K562 (cell line): ENCODE measurements around the gene PTPRF. TPM values are rescaled to one million over a fixed set of nuclear protein-coding genes. Genes with fewer than 3 reads are reported as not detected.

Experiments
- ATAC-seq: fragments of 200-7000 bp; cut with Tn5 transposase; 3 replicates; pipeline ENCODE4 v1.9.1; 2020; ENCODE audit warnings: moderate library complexity
- BruUV-seq: library from RNA; stranded (reverse); fragments of 400-500 nt; replicated peaks from 2 replicates; lab custom pipeline; 2021; lab: Mats Ljungman, UMichigan
- CTCF ChIA-PET: fragments of 300-600 bp; formaldehyde crosslinking; extraction: SDS; loops from one replicate; lab custom pipeline; 2021; ENCODE audit warnings: low intra/inter-chr PET ratio; lab: Yijun Ruan, JAX
- POLR2A ChIA-PET: fragments of 300-600, 350-650 bp; sonication (Branson Sonifier 250); formaldehyde crosslinking; extraction: SDS; loops from one replicate; lab custom pipeline; 2021; ENCODE audit warnings: antibody characterized with exemption, inconsistent platforms; lab: Yijun Ruan, JAX
- DNase-seq, 4 experiments: peaks; one replicate each; pipeline versions ENCODE4 v3.0.0 to v3.0.0-alpha.2; 2011 to 2018; ENCODE audit warnings: low spot score in 3 of 4, mixed read lengths in 3 of 4; ENCODE audit errors: extremely low read depth in 1 of 4
- FAIRE-seq: peaks from 2 replicates; lab custom pipeline; 2011; peaks lifted over from hg19 to GRCh38; lab: Jason Lieb, UNC
- H2AFZ ChIP-seq: 2 replicates; pipeline ENCODE4 v1.6.0; 2011; ENCODE audit warnings: low read depth, low read length, control low read depth, inconsistent platforms
- H3K27ac ChIP-seq: fragments of 200-600 bp; 3 replicates; pipeline ENCODE4 v1.8.0; 2011; ENCODE audit warnings: low read depth, mild to moderate bottlenecking, control low read depth, inconsistent platforms, low read length, moderate library complexity, mixed read lengths; ENCODE audit errors: extremely low read depth
- H3K27me3 ChIP-seq, 2 experiments: fragments of 300-600 bp in 1 of 2; 2 replicates in 1 of 2; 3 replicates in 1 of 2; pipeline versions ENCODE4 v1.6.0 to v1.8.0; 2011; ENCODE audit warnings: inconsistent platforms in 2 of 2, low read length in 2 of 2, mild to moderate bottlenecking in 1 of 2, mixed read lengths in 1 of 2, moderate library complexity in 1 of 2; ENCODE audit not compliant: control insufficient read depth in 2 of 2, insufficient read depth in 2 of 2
- H3K36me3 ChIP-seq: fragments of 300-600 bp; 3 replicates; pipeline ENCODE4 v1.8.0; 2011; ENCODE audit warnings: mild to moderate bottlenecking, low read length, inconsistent platforms; ENCODE audit not compliant: control insufficient read depth, insufficient read depth
- H3K4me1 ChIP-seq, 2 experiments: fragments of 200-600 bp in 1 of 2; replicated peaks in 1 of 2; 2 replicates in 1 of 2; 3 replicates in 1 of 2; pipeline versions ENCODE4 v1.5.1 to v1.8.0; 2011; ENCODE audit warnings: inconsistent platforms in 2 of 2, low read length in 2 of 2, mild to moderate bottlenecking in 1 of 2, mixed read lengths in 1 of 2, moderate library complexity in 1 of 2; ENCODE audit not compliant: control insufficient read depth in 2 of 2, insufficient read depth in 2 of 2
- H3K4me2 ChIP-seq: 2 replicates; pipeline ENCODE4 v1.6.1; 2011; ENCODE audit warnings: low read length, control low read depth, inconsistent platforms, mixed read lengths; ENCODE audit not compliant: insufficient read depth
- H3K4me3 ChIP-seq: fragments of 200-600 bp; sonication (generic), shearing (Covaris generic); 2 replicates; pipeline ENCODE4 v1.5.1; 2016; ENCODE audit warnings: control low read depth, inconsistent platforms
- H3K79me2 ChIP-seq: fragments of 200-600 bp; 3 replicates; pipeline ENCODE4 v1.8.0; 2011; ENCODE audit warnings: low read length, inconsistent platforms; ENCODE audit not compliant: control insufficient read depth, insufficient read depth
- H3K9ac ChIP-seq, 2 experiments: 2 replicates each; pipeline versions ENCODE4 v1.6.0 to v1.6.1; 2011; ENCODE audit warnings: low read depth in 2 of 2, low read length in 2 of 2, control low read depth in 1 of 2, inconsistent platforms in 1 of 2, mild to moderate bottlenecking in 1 of 2, mixed read lengths in 1 of 2; ENCODE audit not compliant: insufficient read depth in 1 of 2
- H3K9me1 ChIP-seq: one replicate; pipeline ENCODE4 v1.6.0; 2011; ENCODE audit warnings: inconsistent platforms, mild to moderate bottlenecking, low read length, moderate library complexity; ENCODE audit not compliant: control insufficient read depth, insufficient read depth
- H3K9me3 ChIP-seq: replicated peaks from 2 replicates; pipeline ENCODE4 v1.5.1; 2011; ENCODE audit warnings: low read depth, low read length, inconsistent platforms; ENCODE audit not compliant: control insufficient read depth, insufficient read depth
- H4K20me1 ChIP-seq: replicated peaks from 2 replicates; pipeline ENCODE4 v1.6.1; 2011; ENCODE audit warnings: low read length, inconsistent platforms, mixed read lengths; ENCODE audit not compliant: control insufficient read depth, insufficient read depth
- FOXP4 ChIP-seq: sonication (generic); formaldehyde crosslinking; IDR thresholded peaks from 2 replicates; pipeline ENCODE4 v1.8.0; 2022; ENCODE audit warnings: mild to moderate bottlenecking, missing genetic modification reagents, borderline replicate concordance
- GABPA ChIP-seq: fragments of 200-800 bp; sonication (Bioruptor generic); conservative IDR thresholded peaks from 2 replicates; pipeline ENCODE4 v1.6.1; 2016; ENCODE audit warnings: low read depth, missing genetic modification characterization, missing compliant biosample characterization
- MAFF ChIP-seq: IDR thresholded peaks from 2 replicates; pipeline ENCODE4 v1.6.1; 2012; ENCODE audit warnings: low read length, improper control_type of control experiment
- NR2C1 ChIP-seq, 2 experiments: fragments of 450-650 bp; IDR thresholded peaks; 2 replicates each; pipeline ENCODE4 v1.6.1; 2017; ENCODE audit warnings: mild to moderate bottlenecking in 2 of 2, antibody characterized with exemption in 1 of 2, inconsistent platforms in 1 of 2, missing compliant biosample characterization in 1 of 2, missing genetic modification characterization in 1 of 2
- SRSF7 ChIP-seq: fragments of 200-400 bp; formaldehyde crosslinking; optimal IDR thresholded peaks from 2 replicates; pipeline ENCODE3; 2017; ENCODE audit warnings: mild to moderate bottlenecking, low read depth, low read length
- TCF7 ChIP-seq: sonication (generic); IDR thresholded peaks from 2 replicates; pipeline ENCODE4 v1.6.1; 2016; ENCODE audit warnings: antibody characterized with exemption, borderline replicate concordance
- TFE3 ChIP-seq: fragments of 450-650 bp; formaldehyde crosslinking; IDR thresholded peaks from 2 replicates; pipeline ENCODE4 v1.4.0; 2020; ENCODE audit warnings: mild to moderate bottlenecking, mixed read lengths
- ZNF3 ChIP-seq: fragments of 250-450 bp; sonication (Bioruptor Pico); IDR thresholded peaks from 2 replicates; pipeline ENCODE4 v1.5.0; 2021; ENCODE audit warnings: mild to moderate bottlenecking, moderate library complexity
- ZNF431 ChIP-seq: sonication (generic); formaldehyde crosslinking; IDR thresholded peaks from 2 replicates; pipeline ENCODE4 v1.8.0; 2022; ENCODE audit warnings: mild to moderate bottlenecking, missing genetic modification reagents
- WGBS: fragments of 100-300 bp; shearing (Covaris generic); methylation state at CpG from one replicate; pipeline ENCODE4 v1.1.6; 2016; ENCODE audit warnings: low coverage, mixed read lengths; ENCODE audit not compliant: insufficient coverage; ENCODE audit errors: missing lambda C conversion rate; 5-methylcytosine and 5-hydroxymethylcytosine counted together
- in situ Hi-C: fragments of 300-500 bp; cut with MboI; formaldehyde crosslinking; loops from 4 replicates; pipeline ENCODE4 v1.15.0; 2018; ENCODE audit warnings: inconsistent platforms, mixed read lengths
- intact Hi-C: fragments of 100-400 bp; cut with micrococcal nuclease; formaldehyde crosslinking; loops from 2 replicates; pipeline ENCODE4 v1.14.2; 2022
- polyA plus RNA-seq, 8 experiments: library from polyadenylated mRNA; depleted of rRNA in 4 of 8; stranded (reverse) in 5 of 8; unstranded in 3 of 8; fragments of >200 nt; fragmentation: Nextera tagmentation in 2 of 8; fragmentation: Illumina TruSeq in 1 of 8; extraction: Ambion mirVana in 2 of 8; extraction: Trizol in 1 of 8; gene quantifications; 2 replicates each; pipeline versions ENCODE4 v1.2.1 to v1.2.3, GENCODE V29; 2011 to 2014; ENCODE audit warnings: inconsistent platforms in 1 of 8, missing spikeins in 1 of 8
- total RNA-seq, 7 experiments: library from RNA; depleted of rRNA in 6 of 7; stranded (reverse); fragments of >200 nt in 6 of 7; fragmentation: Illumina TruSeq in 2 of 7; extraction: Trizol in 2 of 7; gene quantifications; 2 replicates each; pipeline versions ENCODE4 v1.2.1 to v1.2.3, GENCODE V29; 2011 to 2021; ENCODE audit warnings: low replicate concordance in 1 of 7
- TF ChIP-seq, protein P1 (sequence below): fragments of 250-450 bp; sonication (Bioruptor Pico); IDR thresholded peaks from 2 replicates; pipeline ENCODE4 v1.5.0; 2020; ENCODE audit warnings: mild to moderate bottlenecking

Gene PTPRF
- total and polyA plus RNA-seq, 9 of the 15 experiments (the other 6 are each of a cell fraction or from before 2014, with no cell fraction given): 0.13 to 4.3 (median 1.1) TPM

GRCh38 chr1:43572084-43572483 is 41.4 kb downstream of the PTPRF start:
- TF ChIP-seq NR2C1 (IDR thresholded peaks at IDR 0.05) (no peak), NR2C1 (tag; IDR thresholded peaks at IDR 0.05) (0 out of 2 replicates have a peak, but pooled peaks have one; percentile 16), ZNF3 (no peak)
- DNase-seq (no peak), FAIRE-seq (no peak), ATAC-seq (no peak)
- ChIA-PET POLR2A (interaction anchor here (0.6 to 3.4 kb wide), 5 partner anchors 9 to 75 kb away, joined by 3 to 9 read pairs (median 4); no protein-coding TSS in a partner anchor), CTCF (no interaction called here)
- peaks cover 0 to 4% of the 10 kb centered on the region in 2 experiments; a peak in 1 of 5 replicates for H3K4me1 ChIP-seq
- H3K4me3 ChIP-seq: no peak overlapping the region
- in situ Hi-C loops (no loop called here), intact Hi-C loops (no loop called here)
- H3K79me2 ChIP-seq: no peaks in the 10 kb centered on the region
- H4K20me1 ChIP-seq: peaks cover 10% of the 10 kb centered on the region; the same call in 1 of the 2 replicates
- H3K27me3 ChIP-seq: peaks cover 20 to 70% of the 10 kb centered on the region in 2 experiments
- no peak overlapping the region for H3K27ac ChIP-seq
- H2AFZ ChIP-seq: no peak overlapping the region
- H3K9me1 ChIP-seq: peaks cover 8% of the 10 kb centered on the region
- H3K9ac ChIP-seq: no peak overlapping the region
- BruUV-seq: no TSS peak
- no peaks in the 10 kb centered on the region for H3K36me3 ChIP-seq
- no peak overlapping the region for H3K4me2 ChIP-seq
- 33% methylated on average over 2 of the region's 2 CpGs for WGBS
- H3K9me3 ChIP-seq: no peaks in the 10 kb centered on the region

- H3K79me2 ChIP-seq: no peaks in the 10 kb centered on the region
- CTCF ChIA-PET: no interaction called here
- peaks cover 7% of the 10 kb centered on the region; the same call in 1 of the 2 replicates for H4K20me1 ChIP-seq
- in situ Hi-C loops (no loop called here), intact Hi-C loops (no loop called here)
- no peak for ATAC-seq
- no peak for DNase-seq
- no peak overlapping the region for H3K4me2 ChIP-seq
- no peak overlapping the region for H3K27ac ChIP-seq
- POLR2A ChIA-PET: interaction anchor here (0.6 to 3.4 kb wide), 7 partner anchors 9 to 202 kb away, joined by 3 to 9 read pairs (median 4); no protein-coding TSS in a partner anchor
- peaks cover 20 to 70% of the 10 kb centered on the region in 2 experiments for H3K27me3 ChIP-seq
- WGBS: 30% methylated on average over 9 of the region's 9 CpGs
- no peak for FAIRE-seq
- no peak overlapping the region for H3K9ac ChIP-seq
- H3K9me1 ChIP-seq: peaks cover 8% of the 10 kb centered on the region
- H3K36me3 ChIP-seq: no peaks in the 10 kb centered on the region
- H3K9me3 ChIP-seq: no peaks in the 10 kb centered on the region
- no TSS peak for BruUV-seq
- no peak overlapping the region for H3K4me3 ChIP-seq
- no peak overlapping the region for H2AFZ ChIP-seq
- peaks cover 0 to 4% of the 10 kb centered on the region in 2 experiments; a peak in 1 of 5 replicates for H3K4me1 ChIP-seq
- TF ChIP-seq FOXP4 (CRISPR knock-in tag) (no peak), TFE3 (CRISPR knock-in tag) (no peak), ZNF431 (no peak), TCF7 (no peak), MAFF (no peak), GABPA (tag) (no peak), SRSF7 (no peak)
- TF ChIP-seq, protein P1, sequence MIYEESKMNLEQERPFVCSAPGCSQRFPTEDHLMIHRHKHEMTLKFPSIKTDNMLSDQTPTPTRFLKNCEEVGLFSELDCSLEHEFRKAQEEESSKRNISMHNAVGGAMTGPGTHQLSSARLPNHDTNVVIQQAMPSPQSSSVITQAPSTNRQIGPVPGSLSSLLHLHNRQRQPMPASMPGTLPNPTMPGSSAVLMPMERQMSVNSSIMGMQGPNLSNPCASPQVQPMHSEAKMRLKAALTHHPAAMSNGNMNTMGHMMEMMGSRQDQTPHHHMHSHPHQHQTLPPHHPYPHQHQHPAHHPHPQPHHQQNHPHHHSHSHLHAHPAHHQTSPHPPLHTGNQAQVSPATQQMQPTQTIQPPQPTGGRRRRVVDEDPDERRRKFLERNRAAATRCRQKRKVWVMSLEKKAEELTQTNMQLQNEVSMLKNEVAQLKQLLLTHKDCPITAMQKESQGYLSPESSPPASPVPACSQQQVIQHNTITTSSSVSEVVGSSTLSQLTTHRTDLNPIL (CRISPR knock-in tag): no peak
Observed at GRCh38 chr1:43572538-43572937, 41.9 kb downstream of the PTPRF start.
